GM12878 (cell line): ENCODE data around the gene FOLR3. TPM values are rescaled to one million over a fixed set of nuclear protein-coding genes. Genes with fewer than 3 reads are reported as not detected.
"Not testable (repeated sequence)": the region's sequence is repeated elsewhere in the genome, so short reads cannot be mapped to it uniquely, and the experiment has no call there.

Source experiments
- ATAC-seq: fragments of 200-7000 bp; cut with Tn5 transposase; 3 replicates; pipeline ENCODE4 v1.9.1; 2020; ENCODE audit warnings: mild to moderate bottlenecking, moderate library complexity
- BruUV-seq: library from RNA; stranded (reverse); fragments of 400-500 nt; replicated peaks from 2 replicates; lab custom pipeline; 2021; lab: Mats Ljungman, UMichigan
- CTCF ChIA-PET: fragments of 300-600 bp; sonication (Branson Sonifier 250); formaldehyde crosslinking; extraction: SDS; loops from one replicate; lab custom pipeline; 2021; ENCODE audit warnings: inconsistent platforms; lab: Yijun Ruan, JAX
- POLR2A ChIA-PET: fragments of 350-600 bp; formaldehyde crosslinking; extraction: SDS; loops from one replicate; lab custom pipeline; 2021; ENCODE audit warnings: inconsistent platforms; lab: Charles Lee
- RAD21 ChIA-PET: fragments of 300-600 bp; sonication (Branson Sonifier 250); formaldehyde crosslinking; loops from one replicate; lab custom pipeline; 2023; ENCODE audit warnings: antibody characterized with exemption; ENCODE audit not compliant: unreplicated experiment; lab: Charles Lee
- SMC1A ChIA-PET: fragments of 300-600 bp; sonication (Branson Sonifier 250); formaldehyde crosslinking; loops from one replicate; lab custom pipeline; 2023; ENCODE audit not compliant: unreplicated experiment, uncharacterized antibody; lab: Charles Lee
- DNase-seq: peaks from one replicate; pipeline ENCODE4 v3.0.0-alpha.2; 2011; ENCODE audit warnings: low read depth, low spot score
- FAIRE-seq: peaks from 3 replicates; lab custom pipeline; 2011; peaks lifted over from hg19 to GRCh38; lab: Jason Lieb, UNC
- H2AFZ ChIP-seq: 2 replicates; pipeline ENCODE4 v1.6.0; 2011; ENCODE audit warnings: low read depth, low read length, control low read depth; ENCODE audit not compliant: control insufficient read depth
- H3K27ac ChIP-seq: 2 replicates; pipeline ENCODE4 v1.5.1; 2011; ENCODE audit warnings: control low read depth; ENCODE audit not compliant: control insufficient read depth, insufficient read depth
- H3K27me3 ChIP-seq, 2 experiments: replicated peaks in 1 of 2; 2 replicates each; pipeline versions ENCODE4 v1.6.0 to v1.6.1; 2011; ENCODE audit warnings: low read length in 1 of 2; ENCODE audit not compliant: control insufficient read depth in 2 of 2, insufficient read depth in 2 of 2
- H3K36me3 ChIP-seq, 2 experiments: 2 replicates each; pipeline ENCODE4 v1.5.1; 2011; ENCODE audit warnings: low read length in 1 of 2; ENCODE audit not compliant: control insufficient read depth in 2 of 2, insufficient read depth in 2 of 2
- H3K4me1 ChIP-seq: 2 replicates; pipeline ENCODE4 v1.6.1; 2011; ENCODE audit warnings: mild to moderate bottlenecking, low read length, moderate library complexity, mixed read lengths; ENCODE audit not compliant: control insufficient read depth, insufficient read depth
- H3K4me2 ChIP-seq: 2 replicates; pipeline ENCODE4 v1.6.0; 2011; ENCODE audit warnings: control low read depth; ENCODE audit not compliant: control insufficient read depth, insufficient read depth
- H3K4me3 ChIP-seq: fragments of 200-600 bp; sonication (generic); 2 replicates; pipeline ENCODE4 v1.5.1; 2016
- H3K79me2 ChIP-seq: 2 replicates; pipeline ENCODE4 v1.6.0; 2011; ENCODE audit warnings: low read length; ENCODE audit not compliant: control insufficient read depth, insufficient read depth
- H3K9ac ChIP-seq: 2 replicates; pipeline ENCODE4 v1.8.0; 2011; ENCODE audit warnings: low read length, control low read depth, mixed read lengths; ENCODE audit not compliant: control insufficient read depth, insufficient read depth
- H3K9me3 ChIP-seq: replicated peaks from 3 replicates; pipeline ENCODE4 v1.5.1; 2011; ENCODE audit warnings: mild to moderate bottlenecking, low read length; ENCODE audit not compliant: control insufficient read depth, insufficient read depth
- H4K20me1 ChIP-seq: 2 replicates; pipeline ENCODE4 v1.6.0; 2011; ENCODE audit not compliant: control insufficient read depth, insufficient read depth
- BMI1 ChIP-seq: fragments of 450-650 bp; IDR thresholded peaks from 2 replicates; pipeline ENCODE4 v1.6.1; 2016; ENCODE audit warnings: mild to moderate bottlenecking, moderate library complexity, borderline replicate concordance
- BRCA1 ChIP-seq: IDR thresholded peaks from 2 replicates; pipeline ENCODE4 v1.6.1; 2011; ENCODE audit warnings: low read depth, low read length, improper control_type of control experiment
- IKZF2 ChIP-seq, 2 experiments: fragments of 450-650 bp; IDR thresholded peaks; 2 replicates each; pipeline ENCODE4 v1.6.1; 2017; ENCODE audit warnings: mild to moderate bottlenecking in 2 of 2, moderate library complexity in 2 of 2
- KLF5 ChIP-seq: fragments of 450-650 bp; IDR thresholded peaks from 2 replicates; pipeline ENCODE4 v1.6.1; 2014; ENCODE audit warnings: mild to moderate bottlenecking; ENCODE audit not compliant: partially characterized antibody
- TBL1XR1 ChIP-seq: IDR thresholded peaks from 2 replicates; pipeline ENCODE4 v1.6.1; 2012; ENCODE audit warnings: low read depth, low read length, improper control_type of control experiment
- WGBS: methylation state at CpG from one replicate; pipeline ENCODE4 v1.1.6; 2016; ENCODE audit warnings: low lambda C conversion rate; ENCODE audit not compliant: insufficient replicate concordance, insufficient coverage; ENCODE audit errors: missing lambda C conversion rate; 5-methylcytosine and 5-hydroxymethylcytosine counted together
- in situ Hi-C: fragments of 300-500 bp; cut with MboI; formaldehyde crosslinking; loops from 9 replicates; pipeline ENCODE4 v1.14.3; 2018; ENCODE audit warnings: mixed read lengths
- intact Hi-C: fragments of 100-400 bp; cut with micrococcal nuclease; formaldehyde crosslinking; loops from one replicate; pipeline ENCODE4 v1.14.2; 2022; ENCODE audit not compliant: unreplicated experiment
- polyA plus RNA-seq, 11 experiments: library from polyadenylated mRNA; depleted of rRNA in 4 of 11; unstranded in 6 of 11; stranded (reverse) in 5 of 11; fragments of >200 nt; fragmentation: Nextera tagmentation in 4 of 11; fragmentation: Illumina TruSeq in 1 of 11; extraction: Ambion mirVana in 4 of 11; extraction: Trizol in 1 of 11; gene quantifications; 1 replicate in 1 of 11; 2 replicates in 10 of 11; pipeline versions ENCODE4 v1.2.1 to v1.2.3, GENCODE V29; 2011 to 2016; ENCODE audit warnings: inconsistent platforms in 2 of 11, missing spikeins in 2 of 11, low read depth in 1 of 11
- total RNA-seq, 4 experiments: library from RNA; depleted of rRNA in 3 of 4; stranded (reverse); fragments of >200 nt in 3 of 4; fragmentation: Illumina TruSeq in 1 of 4; extraction: Trizol in 1 of 4; gene quantifications; 2 replicates each; pipeline versions ENCODE4 v1.2.1 to v1.2.3, GENCODE V29; 2013 to 2021
- TF ChIP-seq, protein P1 (sequence below): fragments of 450-650 bp; IDR thresholded peaks from 2 replicates; pipeline ENCODE4 v1.6.1; 2014; ENCODE audit warnings: mild to moderate bottlenecking

FOLR3 gene
- total and polyA plus RNA-seq, 10 of the 15 experiments (the other 5 are each of a cell fraction or from before 2014, with no cell fraction given): not detected

DNA sequence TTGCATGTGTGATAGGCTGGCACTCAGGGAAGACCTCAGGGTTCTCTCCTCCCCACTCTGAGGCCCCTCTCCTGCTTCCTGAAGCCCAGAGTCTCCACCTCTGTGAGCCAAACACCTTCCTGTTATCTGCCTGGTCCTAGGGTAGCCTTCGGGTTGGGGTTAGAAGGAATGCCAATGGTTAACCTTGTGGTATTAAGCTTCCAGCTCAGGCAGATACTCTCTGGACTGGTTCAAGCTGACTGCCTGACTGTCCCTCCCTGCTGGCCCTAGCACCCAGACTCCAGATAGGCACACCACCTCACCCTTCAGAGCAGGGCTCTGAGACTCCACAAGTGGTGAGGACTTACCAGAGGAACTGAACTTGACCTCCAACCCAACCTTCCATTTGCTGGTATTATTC is 7.0 kb downstream of the FOLR3 start:
- H3K27me3 ChIP-seq, DNase-seq, H3K79me2 ChIP-seq, H3K27ac ChIP-seq, H3K4me1 ChIP-seq, FAIRE-seq, H4K20me1 ChIP-seq, H3K4me2 ChIP-seq, H2AFZ ChIP-seq, H3K9ac ChIP-seq, H3K9me3 ChIP-seq, H3K36me3 ChIP-seq, ATAC-seq, BruUV-seq, H3K4me3 ChIP-seq: not testable (repeated sequence)
- in situ Hi-C loops: loop anchor here (5.0 kb wide), 1 partner anchor 120 kb away; no protein-coding TSS in a partner anchor
- ChIA-PET SMC1A (interaction anchor here (1.4 to 5.1 kb wide), 3 partner anchors 118 to 210 kb away, joined by 3 to 44 read pairs (median 16); no protein-coding TSS in a partner anchor), POLR2A (interaction anchor here (1.5 kb wide), 1 partner anchor 30 kb away, joined by 5 read pairs; the partner anchor contains the start of gene ANAPC15), RAD21 (interaction anchor here (2.9 to 3.2 kb wide), 2 partner anchors 117 to 288 kb away, joined by 26 to 48 read pairs; no protein-coding TSS in a partner anchor), CTCF (interaction anchor here (1.2 to 3.8 kb wide), 8 partner anchors 13 to 291 kb away, joined by 3 to 101 read pairs (median 20); partner anchors contain the start of genes ANAPC15 and CLPB)
- intact Hi-C loops: loop anchor here (5.0 kb wide), 1 partner anchor 290 kb away; the partner anchor contains the start of gene CLPB
- WGBS: 0% methylated on average over 1 of the region's 1 CpG

DNA sequence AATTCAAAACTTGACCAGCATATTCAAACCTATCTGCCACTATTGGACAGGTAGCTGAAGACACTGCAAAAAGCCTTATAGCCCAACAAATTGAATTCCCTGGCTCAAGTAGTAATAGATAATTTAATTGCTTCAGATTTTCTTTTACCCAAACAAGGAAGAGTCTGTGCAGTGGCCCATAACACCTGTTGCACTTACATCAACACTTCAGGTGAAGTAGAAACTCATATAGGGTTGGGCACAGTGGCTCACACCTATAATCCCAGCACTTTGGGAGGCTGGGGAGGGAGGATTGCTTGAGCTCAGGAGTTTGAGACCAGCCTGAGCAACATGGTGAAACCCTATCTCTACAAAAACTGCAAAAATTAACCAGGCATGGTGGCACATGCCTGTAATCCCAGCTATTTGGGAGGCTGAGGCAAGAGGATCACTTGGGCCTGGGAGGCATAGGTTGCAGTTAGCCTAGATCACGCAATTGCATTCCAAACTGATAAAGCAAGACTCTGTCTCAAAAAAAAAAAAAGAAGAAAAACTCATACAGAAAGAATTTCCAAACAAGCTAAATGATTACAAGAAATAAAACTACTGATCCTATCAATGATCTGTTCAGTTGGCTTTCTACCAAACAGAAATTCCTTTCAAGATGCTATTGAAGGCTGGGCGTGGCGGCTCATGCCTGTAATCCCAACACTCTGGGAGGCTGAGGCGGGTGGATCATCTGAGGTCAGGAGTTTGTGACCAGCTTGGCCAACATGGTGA is 9.5 kb downstream of the FOLR3 start:
- FAIRE-seq: no peak
- Histone ChIP-seq H3K4me3 (no peak overlapping the region), H3K9ac (no peak overlapping the region), H3K4me1 (no peaks in the 10 kb centered on the region), H2AFZ (no peak overlapping the region), H4K20me1 (no peaks in the 10 kb centered on the region), H3K9me3 (no peaks in the 10 kb centered on the region), H3K27ac (no peak overlapping the region), H3K4me2 (no peak overlapping the region), H3K36me3 (no peaks in the 10 kb centered on the region), H3K79me2 (no peaks in the 10 kb centered on the region), H3K27me3 (no peaks in the 10 kb centered on the region; a peak in 1 of 4 replicates)
- ATAC-seq: no peak
- SMC1A ChIA-PET: interaction anchor here (0.6 to 5.1 kb wide), 17 partner anchors 8 to 286 kb away, joined by 3 to 44 read pairs (median 4); partner anchors contain the start of genes ANAPC15 and FOLR3
- WGBS: 38% methylated on average over 4 of the region's 4 CpGs
- in situ Hi-C loops: loop anchor here (5.0 kb wide), 1 partner anchor 123 kb away; no protein-coding TSS in a partner anchor
- no TSS peak for BruUV-seq
- POLR2A ChIA-PET: interaction anchor here (0.6 to 1.4 kb wide), 7 partner anchors 54 to 1470 kb away, joined by 3 to 11 read pairs (median 4); no protein-coding TSS in a partner anchor
- CTCF ChIA-PET: interaction anchor here (0.6 to 3.8 kb wide), 34 partner anchors 10 to 345 kb away, joined by 3 to 101 read pairs (median 7); partner anchors contain the start of genes CLPB and FOLR3
- RAD21 ChIA-PET: interaction anchor here (0.6 to 3.2 kb wide), 10 partner anchors 8 to 345 kb away, joined by 3 to 48 read pairs (median 4); no protein-coding TSS in a partner anchor
- DNase-seq: no peak
- intact Hi-C loops: loop anchor here (1.0 to 5.0 kb wide), 3 partner anchors 120 to 287 kb away; partner anchors contain the start of gene CLPB
- TF ChIP-seq TBL1XR1: no peak
- TF ChIP-seq BMI1: no peak
- no peak for TF ChIP-seq KLF5
- TF ChIP-seq, protein P1, sequence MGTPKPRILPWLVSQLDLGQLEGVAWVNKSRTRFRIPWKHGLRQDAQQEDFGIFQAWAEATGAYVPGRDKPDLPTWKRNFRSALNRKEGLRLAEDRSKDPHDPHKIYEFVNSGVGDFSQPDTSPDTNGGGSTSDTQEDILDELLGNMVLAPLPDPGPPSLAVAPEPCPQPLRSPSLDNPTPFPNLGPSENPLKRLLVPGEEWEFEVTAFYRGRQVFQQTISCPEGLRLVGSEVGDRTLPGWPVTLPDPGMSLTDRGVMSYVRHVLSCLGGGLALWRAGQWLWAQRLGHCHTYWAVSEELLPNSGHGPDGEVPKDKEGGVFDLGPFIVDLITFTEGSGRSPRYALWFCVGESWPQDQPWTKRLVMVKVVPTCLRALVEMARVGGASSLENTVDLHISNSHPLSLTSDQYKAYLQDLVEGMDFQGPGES: no peak
- no peak for TF ChIP-seq BRCA1
- no peak for TF ChIP-seq IKZF2 (IDR thresholded peaks at IDR 0.05)
